Gastrocnemius medialis (tissue), 4 donors: ENCODE measurements around the gene C5orf47. TPM values are rescaled to one million over a fixed set of nuclear protein-coding genes. Genes with fewer than 3 reads are reported as not detected.

ENCODE experiments used
- ATAC-seq, 2 donors: fragments of 150-250 bp; one replicate each; pipeline ENCODE4 v1.9.1; 2016
- DNase-seq, 2 donors: peaks; one replicate each; pipeline ENCODE4 v3.0.0-alpha.2; 2019
- H3K27ac ChIP-seq, 4 donors: fragments of 200-600 bp; sonication (generic); 1 replicate in 1 of 4; 2 replicates in 3 of 4; pipeline ENCODE4 v1.5.1; 2016 to 2018; ENCODE audit warnings: mild to moderate bottlenecking in 2 of 4, moderate library complexity in 1 of 4
- H3K27me3 ChIP-seq, 3 donors: fragments of 200-600 bp; sonication (generic) in 2 of 3; 1 replicate in 1 of 3; 2 replicates in 2 of 3; pipeline versions ENCODE4 v1.5.1 to v1.6.0; 2016 to 2019; ENCODE audit warnings: mild to moderate bottlenecking in 1 of 3, moderate library complexity in 1 of 3
- H3K36me3 ChIP-seq, 2 donors: fragments of 200-600 bp; sonication (generic) in 1 of 2; one replicate each; pipeline ENCODE4 v1.5.1; 2017 to 2018
- H3K4me1 ChIP-seq, 2 donors: fragments of 200-600 bp; sonication (generic) in 1 of 2; one replicate each; pipeline ENCODE4 v1.5.1; 2016 to 2017; ENCODE audit warnings: mild to moderate bottlenecking in 2 of 2
- H3K4me3 ChIP-seq, 4 donors: fragments of 200-600 bp; sonication (generic) in 3 of 4; 1 replicate in 1 of 4; 2 replicates in 3 of 4; pipeline ENCODE4 v1.5.1; 2016 to 2019; ENCODE audit warnings: mild to moderate bottlenecking in 2 of 4
- H3K9me3 ChIP-seq, 3 donors: fragments of 200-600 bp; sonication (generic) in 2 of 3; 1 replicate in 1 of 3; 2 replicates in 2 of 3; pipeline ENCODE4 v1.5.1; 2016 to 2019
- CTCF ChIP-seq, 5 experiments: fragments of 450-650 bp in 3 of 5; fragments of 200-600 bp in 2 of 5; sonication (generic) in 2 of 5; IDR thresholded peaks in 4 of 5; conservative IDR thresholded peaks in 1 of 5; 1 replicate in 4 of 5; 2 replicates in 1 of 5; pipeline ENCODE4 v1.5.1; 2016 to 2019; ENCODE audit warnings: antibody characterized with exemption in 5 of 5, mild to moderate bottlenecking in 3 of 5, moderate library complexity in 3 of 5
- POLR2A ChIP-seq, 2 donors: fragments of 450-650 bp; IDR thresholded peaks; one replicate each; pipeline ENCODE4 v1.6.1; 2017; ENCODE audit warnings: antibody characterized with exemption in 2 of 2, mild to moderate bottlenecking in 2 of 2, moderate library complexity in 2 of 2
- in situ Hi-C, 4 donors: fragments of 200-750 bp; cut with MboI; loops; one replicate each; pipeline versions ENCODE4 v1.15.0 to v1.8.0; 2017; ENCODE audit warnings: low sequenced_read_pairs in 4 of 4
- intact Hi-C: fragments of 100-400 bp; cut with DNase I; formaldehyde crosslinking; loops from one replicate; pipeline ENCODE4 v1.15.1; 2023; ENCODE audit warnings: low total_unique reads
- total RNA-seq, 4 donors: library from RNA; depleted of rRNA; stranded (reverse); fragments of >200 nt; gene quantifications; one replicate each; pipeline versions ENCODE4 v1.1.0 to v1.2.3, GENCODE V29; 2016

C5orf47 gene
- total RNA-seq, 4 donors from 2014 or later, result 0.61 TPM; not detected in 3

- Histone ChIP-seq H3K4me1 (peaks cover 0 to 4% of the 10 kb centered on the region in 2 donors), H3K27ac (no peak overlapping the region), H3K4me3 (no peak overlapping the region), H3K27me3 (no peaks in the 10 kb centered on the region), H3K9me3 (no peaks in the 10 kb centered on the region), H3K36me3 (no peaks in the 10 kb centered on the region)
- TF ChIP-seq CTCF (IDR thresholded peaks at IDR 0.05 in 4 of 5, conservative IDR thresholded peaks at IDR 0.05 in 1 of 5) (no peak), POLR2A (IDR thresholded peaks at IDR 0.05) (no peak)
- no peak for ATAC-seq
- in situ Hi-C loops (loop anchor here (5.0 to 25.0 kb wide), 5 partner anchors 212 to 687 kb away; partner anchors contain the start of gene BOD1 (in 1 of the 4)), intact Hi-C loops (loop anchor here (5.0 to 10.0 kb wide), 5 partner anchors 137 to 650 kb away; partner anchors contain the start of gene STC2)
- DNase-seq, result no peak
These were observed 14.2 kb upstream of the C5orf47 start for GRCh38 chr5:173974688-173975239.

- no peaks in the 10 kb centered on the region for H3K36me3 ChIP-seq
- ATAC-seq (no peak), DNase-seq (no peak)
- in situ Hi-C loops, result loop anchor here in 3 of 4 donors (25.0 kb wide), 2 partner anchors 669 to 694 kb away; no protein-coding TSS in a partner anchor
- no peak overlapping the region for H3K27ac ChIP-seq
- no peak overlapping the region for H3K4me3 ChIP-seq
- H3K9me3 ChIP-seq, result no peaks in the 10 kb centered on the region
- no peaks in the 10 kb centered on the region for H3K4me1 ChIP-seq
- H3K27me3 ChIP-seq, result no peaks in the 10 kb centered on the region
- intact Hi-C loops, result loop anchor here (10.0 kb wide), 1 partner anchor 686 kb away; no protein-coding TSS in a partner anchor
- TF ChIP-seq CTCF (IDR thresholded peaks at IDR 0.05 in 4 of 5, conservative IDR thresholded peaks at IDR 0.05 in 1 of 5), result no peak
- no peak for TF ChIP-seq POLR2A (IDR thresholded peaks at IDR 0.05)
These were observed 7.7 kb upstream of the C5orf47 start for GRCh38 chr5:173981185-173981761.

GRCh38 chr5:173984218-173984617 is 4.8 kb upstream of the C5orf47 start:
- H3K9me3 ChIP-seq, result no peaks in the 10 kb centered on the region
- intact Hi-C loops, result loop anchor here (10.0 kb wide), 1 partner anchor 689 kb away; no protein-coding TSS in a partner anchor
- TF ChIP-seq CTCF (IDR thresholded peaks at IDR 0.05 in 4 of 5, conservative IDR thresholded peaks at IDR 0.05 in 1 of 5) (peak; percentile 14 to 48 (median 34)), POLR2A (IDR thresholded peaks at IDR 0.05) (no peak)
- H3K4me3 ChIP-seq, result no peak overlapping the region
- DNase-seq (no peak), ATAC-seq (peak; percentile 52 to 53)
- in situ Hi-C loops, result loop anchor here in 3 of 4 donors (25.0 kb wide), 2 partner anchors 672 to 697 kb away; no protein-coding TSS in a partner anchor
- H3K36me3 ChIP-seq, result no peaks in the 10 kb centered on the region
- H3K27ac ChIP-seq, result no peak overlapping the region
- H3K27me3 ChIP-seq, result no peaks in the 10 kb centered on the region
- no peaks in the 10 kb centered on the region for H3K4me1 ChIP-seq

GRCh38 chr5:173989432-173990082 is 587 bp downstream of the C5orf47 start:
- no peak for TF ChIP-seq CTCF (IDR thresholded peaks at IDR 0.05 in 4 of 5, conservative IDR thresholded peaks at IDR 0.05 in 1 of 5)
- no peak for TF ChIP-seq POLR2A (IDR thresholded peaks at IDR 0.05)
- H3K4me1 ChIP-seq, result no peaks in the 10 kb centered on the region
- no peak for DNase-seq
- in situ Hi-C loops (loop anchor here in 3 of 4 donors (25.0 kb wide), 2 partner anchors 677 to 702 kb away; no protein-coding TSS in a partner anchor), intact Hi-C loops (loop anchor here (10.0 kb wide), 1 partner anchor 695 kb away; no protein-coding TSS in a partner anchor)
- no peak for ATAC-seq
- H3K36me3 ChIP-seq, result no peaks in the 10 kb centered on the region
- H3K27me3 ChIP-seq, result no peaks in the 10 kb centered on the region
- no peak overlapping the region for H3K27ac ChIP-seq
- H3K9me3 ChIP-seq, result no peaks in the 10 kb centered on the region
- H3K4me3 ChIP-seq, result no peak overlapping the region
